GM20000 (cell line): ENCODE data around the gene FAM228A.

Source experiments
- DNase-seq: peaks from one replicate; pipeline ENCODE4 v3.0.0; 2012; ENCODE audit warnings: low spot score
- TF ChIP-seq, protein P1 (sequence below): IDR thresholded peaks from 2 replicates; pipeline ENCODE4 v1.5.1; 2012; ENCODE audit warnings: mild to moderate bottlenecking, control low read depth; ENCODE audit errors: extremely low read depth, missing control alignments

Gene FAM228A

DNA sequence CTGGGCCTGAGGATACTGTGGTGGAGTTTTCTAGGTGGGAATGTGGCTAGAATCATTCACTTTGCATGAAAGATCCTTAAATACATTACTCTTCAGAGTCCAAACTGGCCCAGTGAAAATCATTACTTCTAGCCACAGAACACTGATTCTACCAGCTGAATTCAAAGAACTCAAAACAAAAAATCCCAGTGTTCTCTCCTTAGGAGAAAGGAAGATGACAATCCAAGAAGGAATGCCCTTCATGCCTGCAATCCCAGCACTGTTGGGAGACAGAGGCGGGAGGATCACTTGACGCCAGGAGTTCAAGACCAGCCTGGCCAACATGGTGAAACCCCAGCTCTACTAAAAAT is 35.2 kb downstream of the FAM228A start:
- TF ChIP-seq, protein P1, sequence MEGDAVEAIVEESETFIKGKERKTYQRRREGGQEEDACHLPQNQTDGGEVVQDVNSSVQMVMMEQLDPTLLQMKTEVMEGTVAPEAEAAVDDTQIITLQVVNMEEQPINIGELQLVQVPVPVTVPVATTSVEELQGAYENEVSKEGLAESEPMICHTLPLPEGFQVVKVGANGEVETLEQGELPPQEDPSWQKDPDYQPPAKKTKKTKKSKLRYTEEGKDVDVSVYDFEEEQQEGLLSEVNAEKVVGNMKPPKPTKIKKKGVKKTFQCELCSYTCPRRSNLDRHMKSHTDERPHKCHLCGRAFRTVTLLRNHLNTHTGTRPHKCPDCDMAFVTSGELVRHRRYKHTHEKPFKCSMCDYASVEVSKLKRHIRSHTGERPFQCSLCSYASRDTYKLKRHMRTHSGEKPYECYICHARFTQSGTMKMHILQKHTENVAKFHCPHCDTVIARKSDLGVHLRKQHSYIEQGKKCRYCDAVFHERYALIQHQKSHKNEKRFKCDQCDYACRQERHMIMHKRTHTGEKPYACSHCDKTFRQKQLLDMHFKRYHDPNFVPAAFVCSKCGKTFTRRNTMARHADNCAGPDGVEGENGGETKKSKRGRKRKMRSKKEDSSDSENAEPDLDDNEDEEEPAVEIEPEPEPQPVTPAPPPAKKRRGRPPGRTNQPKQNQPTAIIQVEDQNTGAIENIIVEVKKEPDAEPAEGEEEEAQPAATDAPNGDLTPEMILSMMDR: no peak
- DNase-seq: no peak

DNA sequence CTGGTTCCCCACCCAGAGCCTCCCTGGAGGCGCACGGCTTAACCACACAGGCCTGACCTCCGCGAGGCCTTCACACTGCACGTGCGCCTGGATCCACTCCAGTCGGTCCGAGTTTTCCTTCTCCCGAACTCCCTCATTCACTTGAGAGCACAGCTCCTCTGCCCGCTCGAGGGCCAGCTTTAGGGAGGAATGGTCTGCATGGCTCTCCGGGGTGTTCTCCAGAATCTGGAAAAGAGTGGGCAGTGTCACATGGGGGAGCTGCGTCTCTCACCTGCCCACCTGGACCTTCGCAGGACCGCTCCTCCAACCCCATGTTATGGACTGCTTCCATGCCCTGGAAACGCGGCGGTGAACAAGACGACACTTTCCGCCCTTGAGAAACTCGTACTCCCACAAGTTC is 35.9 kb downstream of the FAM228A start:
- no peak for DNase-seq
- TF ChIP-seq, protein P1: no peak

DNA sequence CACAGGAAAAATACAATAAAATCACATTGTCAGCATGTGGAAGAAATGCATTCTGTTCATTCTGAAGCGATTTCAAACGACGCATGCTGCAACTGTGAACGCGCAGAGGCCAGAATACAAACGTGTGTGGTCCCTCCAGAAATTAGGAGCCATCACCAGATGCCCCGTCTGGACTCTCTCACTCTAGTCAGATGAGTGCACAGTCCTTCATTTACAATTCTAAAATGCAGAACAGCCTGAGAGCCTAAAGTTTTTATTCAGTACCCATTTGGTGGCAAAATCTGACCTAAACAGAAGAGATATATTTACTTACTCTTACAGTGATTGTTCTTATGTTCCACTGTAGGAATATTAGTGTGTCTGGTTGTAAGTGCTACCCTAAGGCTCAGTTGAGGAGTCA is 36.6 kb downstream of the FAM228A start:
- no peak for DNase-seq
- TF ChIP-seq, protein P1: no peak

DNA sequence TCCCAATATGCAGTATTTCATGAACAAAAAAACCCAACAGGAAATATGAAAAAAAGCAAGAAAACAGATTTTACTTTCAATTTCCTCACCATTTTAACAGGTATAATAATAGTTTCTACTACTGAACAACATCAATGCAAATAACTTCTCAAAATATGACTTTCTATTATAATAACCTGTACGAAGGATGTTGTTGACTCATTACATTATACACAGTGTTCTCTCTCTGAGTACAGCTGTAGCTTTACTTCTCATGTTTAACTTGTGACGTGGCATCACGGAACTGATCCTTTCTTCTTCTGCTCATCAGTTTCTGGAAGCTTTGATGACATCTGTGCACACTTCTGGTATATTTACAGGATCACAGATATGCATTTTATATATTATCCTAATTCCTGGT is 40.0 kb downstream of the FAM228A start:
- TF ChIP-seq, protein P1: no peak
- DNase-seq: peak; percentile 86

DNA sequence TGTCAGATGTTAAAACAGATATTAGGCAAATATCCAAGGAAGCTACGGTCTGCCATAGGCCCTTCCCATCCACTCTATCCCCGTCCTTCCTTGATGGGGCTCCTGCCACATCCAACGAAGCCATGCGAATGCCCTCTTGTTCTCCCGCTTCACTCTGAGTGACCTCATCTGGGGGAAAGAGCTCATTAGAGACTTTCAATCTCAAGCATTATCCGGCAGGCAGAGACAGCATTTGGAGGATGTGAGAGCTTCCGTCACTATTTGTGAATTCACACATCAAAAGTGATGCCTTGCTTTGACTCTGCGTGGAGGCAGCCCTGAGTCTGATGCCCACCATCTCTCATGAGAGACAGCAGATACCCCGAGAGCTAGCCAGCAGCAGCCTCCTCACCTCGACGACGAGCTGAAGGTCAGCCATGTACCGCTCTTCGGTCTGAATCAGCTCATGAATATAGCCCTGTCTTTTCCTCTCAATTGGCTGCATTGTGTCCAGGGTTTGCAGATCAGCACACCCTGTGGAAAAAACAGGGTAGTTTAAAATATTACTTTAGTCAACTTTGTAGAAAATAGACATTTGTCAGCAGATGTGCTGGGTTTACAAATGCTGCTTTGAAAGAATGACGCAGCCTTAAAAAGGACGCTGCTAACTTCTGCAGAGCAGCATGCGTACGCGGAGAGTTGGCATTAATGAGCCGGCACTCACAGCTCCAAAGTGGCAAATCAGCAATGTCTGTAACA is 45.9 kb downstream of the FAM228A start:
- DNase-seq: no peak
- TF ChIP-seq, protein P1: no peak

DNA sequence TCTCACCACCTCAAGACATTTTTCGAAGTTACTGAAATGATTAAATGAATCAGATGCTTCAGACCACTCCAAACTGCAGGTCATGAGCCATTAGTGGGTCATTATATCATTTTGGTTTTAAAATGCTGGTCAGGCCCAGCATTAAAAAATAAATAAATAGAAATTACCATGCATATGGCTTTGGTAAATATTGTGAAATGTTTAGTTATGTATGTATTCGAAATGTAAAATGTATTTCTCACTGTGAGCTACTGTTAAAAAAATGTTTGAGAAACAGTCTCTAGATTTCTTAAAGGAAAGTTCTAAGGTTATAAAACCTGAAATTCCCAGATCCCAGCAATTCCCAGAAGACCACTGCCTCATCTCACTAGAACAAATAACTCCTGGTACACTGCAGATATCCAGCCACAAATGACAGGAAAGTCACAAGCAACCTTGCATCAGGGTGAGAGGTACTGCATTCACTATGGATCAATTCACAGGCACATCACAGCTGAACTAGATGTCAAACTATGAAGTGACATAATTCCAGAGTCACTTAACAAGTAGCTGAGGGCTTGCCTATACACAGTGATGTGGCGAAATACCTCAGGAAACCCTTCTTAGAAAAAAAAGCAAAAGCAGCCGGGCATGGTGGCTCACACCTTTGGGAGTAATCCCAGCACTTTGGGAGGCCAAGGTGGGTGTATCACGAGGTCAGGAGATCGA is 46.6 kb downstream of the FAM228A start:
- no peak for DNase-seq
- TF ChIP-seq, protein P1: no peak

DNA sequence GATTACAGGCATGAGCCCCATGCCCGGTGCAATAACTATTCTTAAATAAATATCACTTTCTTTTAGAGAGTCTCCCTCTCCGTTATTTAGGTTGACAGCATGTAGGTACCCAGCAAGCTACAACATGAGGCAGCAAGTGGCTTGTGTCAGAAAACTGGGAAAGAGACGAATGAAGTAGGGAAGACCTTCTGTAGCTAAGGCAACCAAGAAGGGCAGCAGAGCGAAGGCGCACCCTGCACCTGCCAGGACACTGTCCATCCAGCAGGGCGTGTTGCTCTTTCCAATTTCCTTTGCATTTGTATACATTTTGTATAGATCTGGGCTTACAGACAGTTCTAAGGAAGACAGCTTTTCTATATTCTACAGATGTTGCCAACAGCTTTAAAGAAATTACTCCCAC is 48.1 kb downstream of the FAM228A start:
- DNase-seq: no peak
- TF ChIP-seq, protein P1: no peak
